Keratinocyte (primary cell): Measurements from ENCODE around the gene ARX.
A peak's percentile ranks its signal among the peaks of the same experiment; 100 is the strongest.

Experiments used
- CTCF ChIP-seq, 3 experiments: IDR thresholded peaks in 1 of 3; conservative IDR thresholded peaks in 1 of 3; optimal IDR thresholded peaks in 1 of 3; 2 replicates in 2 of 3; 3 replicates in 1 of 3; pipeline versions ENCODE3 to v1.5.1; 2011; ENCODE audit warnings: low read length in 3 of 3, mild to moderate bottlenecking in 3 of 3, moderate library complexity in 2 of 3, control low read depth in 1 of 3, inconsistent platforms in 1 of 3; ENCODE audit not compliant: insufficient read depth in 2 of 3; ENCODE audit errors: extremely low read depth in 1 of 3
- EZH2 ChIP-seq: IDR thresholded peaks from one replicate; pipeline ENCODE4 v1.6.1; 2012; ENCODE audit warnings: inconsistent platforms, mild to moderate bottlenecking, low read length, moderate library complexity

GRCh38 chrX:25020905-25021449 is 5.2 kb upstream of the ARX start:
- TF ChIP-seq CTCF (optimal IDR thresholded peaks at IDR 0.05 in 1 of 3, IDR thresholded peaks at IDR 0.05 in 1 of 3, conservative IDR thresholded peaks at IDR 0.05 in 1 of 3; ENCODE audit: extremely low read depth in 1 of 3, insufficient read depth in 2 of 3, low read length in 3 of 3): peak in 2 of 3 experiments; percentile 41 to 66
- no peak for TF ChIP-seq EZH2
